GM12865 (cell line): ENCODE data around the gene GAMT.

Experiments
- DNase-seq: peaks from one replicate; pipeline ENCODE4 v3.0.0; 2010; ENCODE audit warnings: low read depth
- H3K4me3 ChIP-seq: 2 replicates; pipeline ENCODE4 v1.5.1; 2011; ENCODE audit warnings: mild to moderate bottlenecking, low read depth, low read length, control low read depth
- CTCF ChIP-seq: IDR thresholded peaks from 2 replicates; pipeline ENCODE4 v1.5.1; 2011; ENCODE audit warnings: low read length, control low read depth, low read depth, inconsistent platforms; ENCODE audit not compliant: insufficient read depth; ENCODE audit errors: missing control alignments

GAMT gene

GRCh38 chr19:1427221-1427920 is 26.0 kb upstream of the GAMT start:
- no peak for TF ChIP-seq CTCF
- no peak for DNase-seq
- no peak overlapping the region for H3K4me3 ChIP-seq

DNA sequence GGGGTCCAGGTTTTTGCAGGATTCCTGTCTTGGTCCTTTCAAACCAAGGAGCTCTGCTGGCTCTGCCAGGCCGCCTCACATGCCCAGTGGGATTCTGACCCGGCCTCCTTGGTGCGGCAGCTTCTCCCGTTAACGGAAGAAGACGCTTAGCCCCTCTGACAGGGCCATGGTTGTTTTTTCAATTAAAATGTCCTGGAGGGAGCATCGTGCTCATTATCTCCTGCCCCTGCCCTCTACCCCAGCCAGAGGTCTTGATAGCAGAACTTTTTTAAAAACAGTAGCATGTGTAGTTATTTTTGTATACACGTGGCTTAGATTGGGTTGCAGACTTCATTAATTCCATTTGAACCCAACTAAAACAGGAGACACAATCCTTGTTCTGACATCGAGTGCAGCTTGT is 25.4 kb upstream of the GAMT start:
- H3K4me3 ChIP-seq = no peak overlapping the region
- no peak for TF ChIP-seq CTCF
- no peak for DNase-seq

GRCh38 chr19:1425902-1426301 is 24.6 kb upstream of the GAMT start:
- no peak for DNase-seq
- no peak overlapping the region for H3K4me3 ChIP-seq
- no peak for TF ChIP-seq CTCF

GRCh38 chr19:1425102-1425837 is 23.9 kb upstream of the GAMT start:
- no peak overlapping the region for H3K4me3 ChIP-seq
- no peak for TF ChIP-seq CTCF
- no peak for DNase-seq

- TF ChIP-seq CTCF = no peak
- no peak for DNase-seq
- H3K4me3 ChIP-seq = no peak overlapping the region
Observed at GRCh38 chr19:1424192-1424955, 23.0 kb upstream of the GAMT start.

- no peak for DNase-seq
- H3K4me3 ChIP-seq = no peak overlapping the region
- no peak for TF ChIP-seq CTCF
Observed at GRCh38 chr19:1423436-1424191, 22.3 kb upstream of the GAMT start.
